HPDE6-E6E7 (cell line): Measurements from ENCODE around the gene FNDC11.

ENCODE experiments used
- DNase-seq: peaks from one replicate; pipeline ENCODE4 v3.0.0; 2011; ENCODE audit warnings: missing footprints; ENCODE audit errors: extremely low spot score

FNDC11 gene

GRCh38 chr20:63525185-63525584 is 28.8 kb upstream of the FNDC11 start:
- DNase-seq: no peak

GRCh38 chr20:63525971-63526370 is 28.0 kb upstream of the FNDC11 start:
- DNase-seq: no peak

- no peak for DNase-seq
These were observed 26.8 kb upstream of the FNDC11 start for GRCh38 chr20:63527184-63527583.

GRCh38 chr20:63529180-63529860 is 24.6 kb upstream of the FNDC11 start:
- DNase-seq: no peak

GRCh38 chr20:63529861-63530787 is 23.8 kb upstream of the FNDC11 start:
- no peak for DNase-seq

GRCh38 chr20:63530788-63531160 is 23.2 kb upstream of the FNDC11 start:
- DNase-seq: no peak

GRCh38 chr20:63531686-63532448 is 22.1 kb upstream of the FNDC11 start:
- DNase-seq: no peak

- DNase-seq: no peak
These were observed 21.4 kb upstream of the FNDC11 start for GRCh38 chr20:63532449-63532971.

GRCh38 chr20:63533388-63533787 is 20.6 kb upstream of the FNDC11 start:
- no peak for DNase-seq

GRCh38 chr20:63533871-63534393 is 20.0 kb upstream of the FNDC11 start:
- peak; percentile 93 for DNase-seq

GRCh38 chr20:63534427-63534830 is 19.5 kb upstream of the FNDC11 start:
- no peak for DNase-seq

- DNase-seq: peak; percentile 80
These were observed 18.9 kb upstream of the FNDC11 start for GRCh38 chr20:63534831-63535651.

- peak; percentile 86 for DNase-seq
These were observed 17.6 kb upstream of the FNDC11 start for GRCh38 chr20:63536241-63536977.

GRCh38 chr20:63536997-63537524 is 16.9 kb upstream of the FNDC11 start, which contains the start of gene PTK6:
Gene PTK6, minus strand, starts transcription at chr20:63537376. Its CDS starts 62 bp downstream, at chr20:63537314.
- peak; percentile 95 for DNase-seq

GRCh38 chr20:63537525-63538203 is 16.3 kb upstream of the FNDC11 start:
- peak; percentile 100 for DNase-seq

GRCh38 chr20:63538204-63539091 is 15.5 kb upstream of the FNDC11 start:
- peak; percentile 95 for DNase-seq

- no peak for DNase-seq
These were observed 14.9 kb upstream of the FNDC11 start for GRCh38 chr20:63539092-63539430.
